ENCODE data around the gene RBMX.

DNA sequence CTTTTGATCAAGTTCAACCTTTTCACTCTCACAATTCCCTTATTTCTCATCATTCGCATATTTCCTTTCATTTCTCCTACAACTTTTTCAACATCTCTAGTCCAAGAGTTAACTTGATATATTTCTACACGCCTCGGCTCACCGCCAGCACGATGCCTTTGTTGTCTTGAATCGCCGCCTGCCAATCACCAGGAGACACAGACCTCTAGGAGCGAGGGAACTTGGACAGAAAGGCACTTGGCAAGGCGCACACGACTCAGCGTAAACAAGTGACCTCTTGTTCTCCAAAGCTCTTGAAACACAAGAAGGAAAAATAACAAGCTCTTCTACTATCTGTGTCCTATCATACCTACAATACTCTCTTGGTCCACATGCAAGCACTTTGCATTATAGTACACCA, 27.1 kb upstream of the RBMX start:
- TF ChIP-seq POLR2A (IDR thresholded peaks at IDR 0.05; ENCODE audit: low read depth, low read length): no peak
- TF ChIP-seq TAF1 (IDR thresholded peaks at IDR 0.05; ENCODE audit: low read depth, low read length): no peak
- TF ChIP-seq POLR2AphosphoS5 (IDR thresholded peaks at IDR 0.05; ENCODE audit: low read depth, low read length): no peak
- no peak for TF ChIP-seq SPI1 (IDR thresholded peaks at IDR 0.05; ENCODE audit: low read depth, low read length)

All from GM12891 (cell line).